ENCODE measurements around the gene MSRB2.

GRCh38 chr10:23150091-23150490 is 54.7 kb downstream of the MSRB2 start:
- TF ChIP-seq CTCF (IDR thresholded peaks at IDR 0.05; ENCODE audit: low read depth, low read length, poor library complexity, severe bottlenecking) (no peak), EZH2phosphoT487 (IDR thresholded peaks at IDR 0.05; ENCODE audit: borderline replicate concordance, low read length) (no peak)
